Activated CD8-positive, alpha-beta memory T cell treated with anti-CD3 and anti-CD28 coated beads for 36 hours (primary cell): ENCODE results near the gene ITGA4. TPM values are rescaled to one million over a fixed set of nuclear protein-coding genes. Genes with fewer than 3 reads are reported as not detected.

Source experiments
- CTCF ChIA-PET: fragments of 350-600 bp; sonication (Branson Sonifier 250); formaldehyde crosslinking; loops from one replicate; lab custom pipeline; 2021; ENCODE audit warnings: antibody characterized with exemption; lab: Charles Lee
- POLR2A ChIA-PET: fragments of 350-600 bp; sonication (Branson Sonifier 250); formaldehyde crosslinking; loops from one replicate; lab custom pipeline; 2021; ENCODE audit warnings: antibody characterized with exemption; lab: Charles Lee
- total RNA-seq, 2 experiments: library from RNA; stranded (reverse); gene quantifications; one replicate each; pipeline ENCODE4 v1.2.3, GENCODE V29; 2021

ITGA4 gene
- total RNA-seq, 2 experiments from 2014 or later: 127 to 128 TPM

DNA sequence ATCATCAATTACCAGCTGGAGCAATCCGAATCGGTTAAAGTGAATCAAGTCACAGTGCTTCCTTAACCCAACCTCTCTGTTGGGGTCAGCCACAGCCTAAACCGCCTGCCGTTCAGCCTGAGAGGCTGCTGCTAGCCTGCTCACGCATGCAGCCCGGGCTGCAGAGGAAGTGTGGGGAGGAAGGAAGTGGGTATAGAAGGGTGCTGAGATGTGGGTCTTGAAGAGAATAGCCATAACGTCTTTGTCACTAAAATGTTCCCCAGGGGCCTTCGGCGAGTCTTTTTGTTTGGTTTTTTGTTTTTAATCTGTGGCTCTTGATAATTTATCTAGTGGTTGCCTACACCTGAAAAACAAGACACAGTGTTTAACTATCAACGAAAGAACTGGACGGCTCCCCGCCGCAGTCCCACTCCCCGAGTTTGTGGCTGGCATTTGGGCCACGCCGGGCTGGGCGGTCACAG, 496 bp upstream of the ITGA4 start:
- ChIA-PET POLR2A (interaction anchor here (0.9 to 2.4 kb wide), 7 partner anchors 10 to 312 kb away, joined by 3 to 10 read pairs (median 5); no protein-coding TSS in a partner anchor), CTCF (interaction anchor here (0.7 to 3.1 kb wide), 8 partner anchors 12 to 349 kb away, joined by 3 to 14 read pairs (median 4); no protein-coding TSS in a partner anchor)

DNA sequence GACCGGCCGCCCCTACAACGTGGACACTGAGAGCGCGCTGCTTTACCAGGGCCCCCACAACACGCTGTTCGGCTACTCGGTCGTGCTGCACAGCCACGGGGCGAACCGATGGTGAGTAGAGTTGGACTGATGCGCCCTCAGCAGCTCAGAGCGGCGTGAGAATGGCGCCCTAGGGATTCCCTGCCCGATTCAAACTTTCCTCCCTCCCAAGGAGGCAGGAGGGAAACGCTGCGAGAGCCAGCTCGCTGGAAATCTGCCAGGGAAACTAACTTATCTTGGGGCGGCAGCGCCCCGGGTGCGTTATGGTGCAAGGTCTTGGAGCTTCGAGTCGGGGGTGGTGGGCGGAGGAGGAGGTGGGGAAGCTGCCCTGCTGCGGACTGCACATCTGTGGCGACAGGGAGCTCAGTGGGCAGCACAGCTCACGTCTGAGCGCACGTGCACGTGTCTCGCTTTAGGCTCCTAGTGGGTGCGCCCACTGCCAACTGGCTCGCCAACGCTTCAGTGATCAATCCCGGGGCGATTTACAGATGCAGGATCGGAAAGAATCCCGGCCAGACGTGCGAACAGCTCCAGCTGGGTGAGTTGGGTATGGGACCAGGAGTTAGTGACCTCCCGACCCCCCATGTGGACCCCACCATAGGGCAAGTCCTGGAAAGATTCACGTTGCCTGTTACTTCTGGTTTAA, 697 bp downstream of the ITGA4 start:
- ChIA-PET CTCF (interaction anchor here (0.8 to 3.1 kb wide), 12 partner anchors 9 to 350 kb away, joined by 3 to 14 read pairs (median 5); no protein-coding TSS in a partner anchor), POLR2A (interaction anchor here (0.9 to 2.4 kb wide), 12 partner anchors 8 to 331 kb away, joined by 3 to 10 read pairs (median 4); no protein-coding TSS in a partner anchor)

DNA sequence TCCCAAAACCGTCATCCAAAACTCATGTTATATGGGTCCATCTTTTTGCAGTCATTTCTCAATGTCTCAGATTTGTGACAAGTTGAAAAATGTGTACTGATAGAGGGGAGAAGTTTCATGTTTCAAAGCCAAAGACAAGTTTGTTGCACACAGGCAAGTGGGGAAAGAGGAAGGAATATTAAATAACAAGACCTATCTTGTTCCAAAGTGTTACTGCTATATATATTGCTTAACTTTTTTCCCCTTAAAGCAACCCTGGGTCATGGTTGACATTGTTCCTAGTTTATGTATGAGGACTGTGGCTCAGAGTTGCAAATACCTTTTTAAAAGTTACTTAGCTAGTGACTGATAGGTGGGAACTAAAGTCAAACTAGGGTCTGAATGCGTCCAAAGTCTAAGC, 1.7 kb downstream of the ITGA4 start:
- ChIA-PET CTCF (interaction anchor here (1.7 to 3.1 kb wide), 3 partner anchors 10 to 333 kb away, joined by 5 to 14 read pairs (median 8); no protein-coding TSS in a partner anchor), POLR2A (interaction anchor here (0.7 to 2.4 kb wide), 2 partner anchors 151 to 315 kb away, joined by 4 to 10 read pairs; no protein-coding TSS in a partner anchor)

DNA sequence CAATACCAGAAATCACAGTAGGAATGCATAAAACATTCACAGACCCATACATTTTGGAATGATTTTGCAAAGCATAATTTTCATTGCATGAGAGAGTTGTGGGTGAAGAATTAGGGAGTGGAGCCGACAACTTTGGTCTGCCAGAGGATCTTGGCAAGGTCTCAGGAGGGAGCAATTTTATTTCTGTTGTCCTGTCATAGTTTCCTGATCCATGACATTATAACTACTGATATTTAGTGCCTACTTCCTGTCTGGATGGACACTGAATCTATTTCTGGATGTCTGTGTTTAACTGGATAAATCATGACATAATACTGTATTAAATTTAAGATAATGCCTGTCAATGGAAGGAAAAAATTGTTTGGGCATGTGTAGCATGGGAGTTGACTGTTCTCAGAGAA, 2.4 kb downstream of the ITGA4 start:
- POLR2A ChIA-PET: interaction anchor here (0.7 to 1.2 kb wide), 2 partner anchors 148 to 152 kb away, joined by 4 to 5 read pairs; no protein-coding TSS in a partner anchor
- CTCF ChIA-PET: interaction anchor here (1.7 to 3.1 kb wide), 2 partner anchors 9 to 155 kb away, joined by 5 to 14 read pairs; no protein-coding TSS in a partner anchor

DNA sequence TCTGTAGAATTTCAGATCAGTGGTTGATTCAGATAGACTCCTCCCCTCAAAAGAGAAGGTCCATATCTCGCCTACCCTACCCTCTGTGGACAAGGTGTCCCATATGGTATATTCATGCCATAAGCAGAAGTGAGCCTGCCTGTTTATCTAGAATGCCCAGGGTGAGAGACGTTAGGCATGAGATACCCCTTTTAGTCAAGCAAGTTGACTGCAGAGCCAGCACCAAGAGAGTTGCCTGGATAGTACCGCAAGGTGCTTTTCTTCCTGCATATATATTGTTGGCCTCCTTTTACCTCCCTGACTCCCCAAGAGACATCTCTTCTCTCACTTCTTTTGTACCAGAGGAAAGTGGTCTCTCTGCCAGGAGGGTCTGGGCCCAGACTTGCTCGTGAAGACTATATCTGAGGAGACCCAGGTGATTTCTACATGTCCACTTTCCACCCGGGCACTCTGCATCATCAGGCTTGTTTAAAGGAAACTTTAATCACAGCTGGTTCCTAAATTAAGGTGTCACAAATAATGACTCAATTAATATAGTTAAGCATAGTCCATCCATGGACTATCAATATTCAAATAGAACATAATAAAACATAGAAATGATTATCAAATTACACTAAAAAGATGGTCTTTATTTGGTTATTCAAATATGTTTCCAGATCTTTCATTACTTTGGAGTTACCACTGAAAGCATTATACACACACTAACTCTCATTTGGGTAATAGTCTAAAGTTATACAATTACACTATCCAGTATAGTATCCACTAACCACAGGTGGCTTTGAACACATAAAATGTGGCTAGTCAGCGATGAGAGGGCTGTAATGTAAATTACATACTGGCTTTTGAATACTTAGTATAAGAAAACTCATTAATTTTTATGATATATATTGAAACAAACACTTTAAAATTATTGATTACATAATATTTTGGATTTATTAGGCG, 4.1 kb downstream of the ITGA4 start:
- CTCF ChIA-PET: no interaction called here
- POLR2A ChIA-PET: interaction anchor here (0.6 to 1.2 kb wide), 3 partner anchors 150 to 366 kb away, joined by 4 to 7 read pairs (median 5); no protein-coding TSS in a partner anchor

DNA sequence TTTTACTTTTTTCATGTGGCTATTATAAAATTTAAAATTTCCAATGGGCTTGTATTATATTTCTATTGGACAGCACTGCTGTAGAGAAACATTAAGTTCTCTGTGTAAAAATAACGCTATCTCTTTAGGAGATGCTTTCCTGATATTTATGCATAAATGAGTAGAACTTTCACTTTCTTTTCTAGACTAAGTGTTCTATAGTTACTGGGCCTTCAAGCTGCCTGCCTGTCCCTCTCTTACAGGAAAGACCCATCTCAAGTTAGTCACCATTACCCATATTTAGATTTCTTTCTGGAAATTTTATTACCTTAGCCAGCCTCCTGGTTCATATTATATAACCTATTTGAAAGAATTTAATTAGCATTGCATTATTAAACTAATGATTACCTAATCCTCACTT, 4.8 kb downstream of the ITGA4 start:
- POLR2A ChIA-PET: interaction anchor here (0.6 kb wide), 1 partner anchor 341 kb away, joined by 4 read pairs; no protein-coding TSS in a partner anchor
- CTCF ChIA-PET: no interaction called here

DNA sequence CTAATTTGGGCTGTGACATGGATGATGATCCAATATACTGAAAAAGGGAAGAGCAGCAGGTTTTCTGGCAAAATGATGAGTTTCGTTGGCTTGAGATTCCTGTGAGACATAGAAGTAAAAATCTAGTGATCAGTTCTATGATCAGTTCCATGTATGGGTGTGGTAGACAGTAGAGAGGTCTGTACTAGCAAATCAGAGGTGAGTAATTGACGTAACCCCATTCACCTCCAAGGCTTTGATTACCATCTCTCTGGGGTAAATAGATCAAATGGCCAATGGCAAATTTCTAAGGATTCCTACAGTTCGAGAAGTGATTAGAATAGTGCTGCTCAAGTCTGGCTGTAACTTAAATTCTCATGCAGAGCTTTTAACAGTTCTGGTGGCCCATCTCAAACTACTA, 6.4 kb downstream of the ITGA4 start:
- POLR2A ChIA-PET: no interaction called here
- CTCF ChIA-PET: no interaction called here

DNA sequence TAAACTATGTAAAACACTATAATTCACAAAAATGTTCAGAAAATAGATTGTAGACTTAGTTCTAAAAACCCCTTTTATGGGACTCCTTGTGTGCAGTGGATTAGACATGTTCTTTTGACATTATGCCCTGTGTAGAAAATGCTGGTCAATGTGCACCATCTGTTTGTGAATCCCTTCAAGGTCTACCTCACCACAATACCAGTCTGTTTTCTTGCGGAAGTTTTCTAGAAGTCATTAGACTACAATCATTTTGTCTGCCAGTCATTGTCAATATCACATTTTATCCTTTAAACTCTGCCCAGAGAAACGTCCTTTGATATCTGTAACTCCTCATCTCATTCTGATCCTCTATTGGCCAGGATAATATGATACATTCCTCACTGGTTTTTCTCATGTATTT, 7.8 kb downstream of the ITGA4 start:
- ChIA-PET POLR2A (no interaction called here), CTCF (no interaction called here)

DNA sequence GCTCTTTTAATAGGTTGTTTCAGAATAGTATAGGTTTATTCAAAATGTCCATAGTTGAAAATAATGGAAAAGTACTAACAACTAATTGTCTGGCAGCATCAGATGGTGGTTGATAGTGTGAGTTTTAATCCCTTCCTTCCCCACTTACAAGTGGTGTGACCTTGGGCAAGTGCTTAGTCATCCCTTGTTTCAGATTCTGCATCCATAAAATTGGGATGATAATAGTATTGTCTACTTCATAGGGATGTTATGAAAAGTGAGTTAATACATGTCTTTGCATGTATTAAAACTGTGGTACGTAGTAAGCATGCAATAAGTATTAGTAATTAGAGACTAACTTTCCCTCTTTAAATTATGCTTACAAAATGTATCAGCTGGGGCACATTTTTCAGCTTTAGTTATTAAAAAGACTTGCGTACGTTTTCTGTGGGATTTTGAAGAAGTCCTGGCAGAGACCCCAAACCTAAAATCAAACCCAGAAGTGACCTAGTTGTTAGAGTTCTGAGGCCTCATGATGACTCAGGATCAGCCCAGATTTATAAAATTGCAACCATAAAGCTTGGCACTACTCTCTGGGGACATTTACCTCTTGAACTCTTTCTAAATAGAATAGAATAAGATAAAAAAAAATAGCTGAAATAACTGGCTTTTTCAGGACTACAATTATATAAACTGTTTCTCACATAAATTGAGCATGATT, 8.6 kb downstream of the ITGA4 start:
- CTCF ChIA-PET: interaction anchor here (0.7 to 1.2 kb wide), 3 partner anchors 8 to 361 kb away, joined by 3 to 4 read pairs (median 3); partner anchors contain the start of gene ITGA4
- POLR2A ChIA-PET: interaction anchor here (1.7 kb wide), 1 partner anchor 9 kb away, joined by 4 read pairs; the partner anchor contains the start of gene ITGA4

DNA sequence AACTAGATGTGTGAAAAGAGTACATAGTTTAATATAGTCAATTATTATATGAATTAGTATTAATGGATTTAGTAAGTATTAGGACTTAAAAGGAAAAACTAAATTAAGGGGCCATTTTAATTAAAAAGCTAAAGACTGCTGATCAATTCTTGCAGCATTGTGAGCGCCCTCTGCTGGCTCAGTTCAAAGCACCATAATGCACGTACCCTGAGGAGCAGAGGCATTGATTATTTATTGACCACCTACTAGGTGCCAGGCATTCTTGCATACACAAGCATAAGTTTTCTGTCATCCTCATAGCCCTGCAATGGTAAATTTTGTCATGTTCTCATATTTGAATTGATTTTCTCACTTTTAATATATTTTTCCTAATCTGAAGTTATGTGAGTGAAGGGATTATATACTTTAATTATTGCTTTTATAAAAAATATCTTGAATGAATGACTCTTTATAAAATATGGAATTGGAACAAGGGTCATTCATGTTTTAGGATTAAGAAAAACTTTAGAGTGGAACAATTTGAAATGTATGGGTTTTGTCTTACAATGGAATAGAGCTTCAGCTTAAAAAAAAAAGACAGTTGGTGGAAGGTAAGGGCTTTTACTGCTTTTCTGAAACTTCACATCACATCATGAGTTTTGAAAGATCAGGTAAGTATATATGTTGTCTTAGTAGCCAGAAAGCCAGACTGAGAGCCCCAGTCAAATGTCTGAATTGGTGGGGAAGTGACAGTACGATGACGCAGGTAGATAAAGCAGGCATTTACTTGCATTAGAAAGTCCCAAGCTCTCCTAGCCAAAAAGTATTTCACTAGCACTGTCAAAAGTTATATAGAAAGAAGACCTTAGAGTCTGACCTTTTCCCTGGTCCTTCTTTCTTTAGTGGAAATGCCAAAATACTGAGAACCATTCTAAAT, 9.7 kb downstream of the ITGA4 start:
- CTCF ChIA-PET: interaction anchor here (0.7 to 2.5 kb wide), 5 partner anchors 9 to 362 kb away, joined by 3 to 14 read pairs (median 3); partner anchors contain the start of gene ITGA4
- POLR2A ChIA-PET: interaction anchor here (0.6 to 1.7 kb wide), 2 partner anchors 10 to 156 kb away, joined by 3 to 4 read pairs; partner anchors contain the start of gene ITGA4

DNA sequence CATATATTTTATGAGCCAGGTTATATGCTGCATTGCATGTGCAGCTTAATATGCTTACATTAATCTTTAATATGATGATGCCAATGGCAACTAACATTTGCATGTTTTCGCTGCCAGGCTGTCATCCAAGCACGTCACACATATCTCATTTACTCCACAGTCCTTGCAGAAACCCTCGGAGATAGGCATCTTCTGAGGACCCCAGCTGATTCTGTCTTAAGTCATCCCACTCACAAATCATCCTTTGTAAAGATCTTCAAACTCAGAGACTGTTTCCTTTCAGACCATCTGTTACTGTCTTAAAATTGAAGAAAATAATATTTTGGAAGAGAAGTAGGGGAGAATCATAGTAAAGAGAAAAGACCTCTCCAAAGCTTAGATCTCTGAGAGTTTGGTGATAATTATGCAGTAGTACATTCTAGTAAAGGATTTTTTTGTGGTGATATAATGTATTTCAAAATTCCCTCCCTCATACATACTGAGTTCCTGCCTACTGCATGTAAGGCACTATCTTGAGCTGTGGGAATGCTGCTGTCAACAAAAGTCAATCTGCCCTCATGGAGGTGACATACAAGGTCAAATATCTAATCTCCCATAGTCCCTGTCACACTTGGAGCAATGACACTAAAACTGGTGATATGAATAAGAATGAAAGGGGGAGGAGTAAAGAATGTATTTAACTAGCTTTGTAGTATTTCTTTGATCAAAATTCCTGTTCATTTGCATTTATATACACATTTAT, 11.0 kb downstream of the ITGA4 start:
- CTCF ChIA-PET: interaction anchor here (0.6 to 2.5 kb wide), 3 partner anchors 10 to 289 kb away, joined by 3 to 14 read pairs (median 3); partner anchors contain the start of gene ITGA4
- POLR2A ChIA-PET: no interaction called here

DNA sequence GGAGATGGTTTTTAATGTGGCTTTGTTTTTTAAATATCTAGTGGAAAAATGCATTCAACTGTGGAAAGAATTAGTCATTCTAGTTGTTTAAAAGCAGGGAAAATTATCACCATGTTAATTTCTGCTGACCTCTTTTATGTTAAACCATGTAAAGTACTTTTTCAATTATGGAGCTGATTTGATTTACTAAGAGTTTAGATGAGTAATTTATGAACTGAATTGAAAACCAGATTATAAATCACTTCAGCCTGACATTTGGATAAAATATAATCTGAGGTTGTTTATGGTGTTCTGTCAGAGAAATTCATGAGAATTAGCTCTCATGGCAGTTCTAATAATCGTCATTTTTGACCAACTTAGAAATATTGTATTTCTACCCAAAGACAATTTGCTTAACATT, 11.6 kb downstream of the ITGA4 start:
- CTCF ChIA-PET: interaction anchor here (1.5 to 2.5 kb wide), 2 partner anchors 11 to 37 kb away, joined by 3 to 14 read pairs; partner anchors contain the start of gene ITGA4
- POLR2A ChIA-PET: no interaction called here

DNA sequence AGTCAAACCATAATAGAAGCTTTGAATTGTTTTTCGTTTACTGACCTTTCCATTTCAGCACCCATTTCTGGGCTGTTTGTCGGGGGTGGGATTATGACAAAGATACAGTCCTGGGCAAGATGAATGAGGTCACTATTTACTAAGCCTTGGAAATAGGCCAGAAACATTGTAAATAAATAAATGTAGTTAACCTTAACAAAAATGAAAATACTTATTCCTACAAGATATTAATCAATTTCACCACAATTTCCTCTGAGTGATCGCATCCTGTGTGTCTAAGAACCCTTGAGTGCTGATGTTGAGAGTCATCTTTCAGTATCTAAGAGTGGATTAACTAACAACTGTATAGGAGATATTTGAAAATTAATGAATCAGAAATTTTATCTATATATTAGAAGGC, 14.0 kb downstream of the ITGA4 start:
- POLR2A ChIA-PET: interaction anchor here (1.0 kb wide), 1 partner anchor 325 kb away, joined by 3 read pairs; no protein-coding TSS in a partner anchor
- CTCF ChIA-PET: no interaction called here

DNA sequence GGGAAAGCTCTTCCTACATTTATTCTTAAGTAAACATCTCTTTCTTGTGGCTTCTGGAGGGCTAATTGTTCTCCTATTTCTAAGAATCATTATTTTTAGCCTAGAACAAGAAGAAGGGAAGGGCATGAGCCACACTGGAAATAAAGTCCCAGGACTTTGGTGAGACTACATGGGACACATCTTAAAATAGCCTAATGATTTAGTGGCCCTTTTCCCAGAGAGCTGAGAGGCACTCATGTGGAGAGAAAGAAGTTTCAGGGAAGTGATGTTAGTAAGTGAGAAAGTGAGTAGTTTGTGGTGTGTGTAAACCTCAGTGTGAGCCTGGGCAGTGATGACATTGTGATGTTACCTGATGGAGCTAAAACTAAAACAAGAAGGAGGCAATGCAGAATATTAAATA, 14.6 kb downstream of the ITGA4 start:
- CTCF ChIA-PET: no interaction called here
- POLR2A ChIA-PET: no interaction called here

DNA sequence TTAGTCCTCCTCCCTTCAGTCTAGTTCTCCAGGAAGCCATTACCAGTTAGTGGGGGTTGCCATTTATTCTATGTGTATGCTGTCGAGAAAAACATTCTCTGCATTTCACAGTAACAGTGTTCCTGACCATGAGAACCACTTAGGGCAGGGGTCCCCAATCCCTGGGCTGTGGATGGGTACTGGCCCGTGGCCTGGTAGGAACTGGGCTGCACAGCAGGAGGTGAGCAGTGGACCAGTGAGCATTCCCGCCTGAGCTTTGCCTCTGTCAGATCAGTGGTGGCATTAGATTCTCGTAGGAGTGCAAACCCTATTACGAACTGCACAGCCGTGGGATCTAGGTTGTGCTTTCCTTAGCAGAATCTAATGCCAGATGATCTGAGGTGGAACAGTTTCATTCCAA, 15.8 kb downstream of the ITGA4 start:
- POLR2A ChIA-PET: no interaction called here
- CTCF ChIA-PET: no interaction called here

DNA sequence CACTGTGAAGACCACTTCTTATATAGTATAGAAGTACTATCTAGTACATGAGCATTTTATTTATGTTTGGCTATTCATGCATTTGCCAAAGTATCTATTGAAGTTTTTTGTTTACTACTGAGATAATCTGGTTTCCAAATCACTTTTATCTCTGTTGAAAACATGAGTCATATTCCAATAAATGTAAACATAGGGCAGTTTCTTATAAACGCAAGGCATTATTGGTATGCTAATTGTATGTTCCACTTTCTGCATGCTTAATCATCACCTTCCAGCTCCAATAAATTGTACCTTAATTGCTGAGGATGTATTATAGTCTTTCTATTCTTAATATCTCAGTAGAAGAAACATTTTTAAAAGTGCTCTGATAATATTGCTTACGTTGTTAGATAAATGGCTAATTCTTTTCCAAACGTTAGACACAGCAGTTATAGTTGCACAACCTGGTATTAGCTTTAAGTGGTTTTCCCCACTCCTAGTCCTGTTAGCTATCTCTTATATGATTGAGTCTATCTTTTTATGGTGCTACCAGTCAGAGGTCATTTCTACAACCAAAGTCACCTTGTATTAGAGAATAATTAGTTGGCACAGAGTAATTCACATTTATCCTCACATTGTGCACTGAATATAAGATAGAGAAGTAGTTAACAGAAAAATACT, 17.2 kb downstream of the ITGA4 start:
- ChIA-PET CTCF (no interaction called here), POLR2A (no interaction called here)
